HG03095 (cell line): ENCODE measurements around the gene SRC.
"Not testable (repeated sequence)": the region's sequence is repeated elsewhere in the genome, so short reads cannot be mapped to it uniquely, and the experiment has no call there.

Experiments
- ATAC-seq: cut with Tn5 transposase; IDR thresholded peaks from one replicate; pipeline ENCODE4 v1.9.1; 2021; ENCODE audit warnings: moderate library complexity; ENCODE audit not compliant: unreplicated experiment

Gene SRC

GRCh38 chr20:37362231-37362792, 16.4 kb downstream of the SRC start:
- no peak for ATAC-seq

GRCh38 chr20:37362821-37363220, 16.9 kb downstream of the SRC start:
- no peak for ATAC-seq

GRCh38 chr20:37363221-37364012, 17.5 kb downstream of the SRC start:
- ATAC-seq, result no peak

- ATAC-seq, result no peak
Observed at GRCh38 chr20:37364013-37364926, 18.3 kb downstream of the SRC start.

- no peak for ATAC-seq
Observed at GRCh38 chr20:37364927-37365272, 19.0 kb downstream of the SRC start.

GRCh38 chr20:37365760-37366638, 20.1 kb downstream of the SRC start:
- ATAC-seq, result peak; percentile 59

GRCh38 chr20:37366743-37367142, 20.8 kb downstream of the SRC start:
- peak; percentile 8 for ATAC-seq

- ATAC-seq, result no peak
Observed at GRCh38 chr20:37369846-37370245, 23.9 kb downstream of the SRC start.

- ATAC-seq, result not testable (repeated sequence)
Observed at GRCh38 chr20:37371845-37372244, 25.9 kb downstream of the SRC start.

- no peak for ATAC-seq
Observed at GRCh38 chr20:37372441-37372840, 26.5 kb downstream of the SRC start.

- no peak for ATAC-seq
Observed at GRCh38 chr20:37373020-37373598, 27.2 kb downstream of the SRC start.

GRCh38 chr20:37375227-37375626, 29.3 kb downstream of the SRC start:
- peak; percentile 47 for ATAC-seq

- ATAC-seq, result no peak
Observed at GRCh38 chr20:37376324-37376723, 30.4 kb downstream of the SRC start.

- no peak for ATAC-seq
Observed at GRCh38 chr20:37376791-37377190, 30.9 kb downstream of the SRC start.

- ATAC-seq, result no peak
Observed at GRCh38 chr20:37377346-37378081, 31.6 kb downstream of the SRC start.

GRCh38 chr20:37378420-37378784, 32.5 kb downstream of the SRC start:
- no peak for ATAC-seq

GRCh38 chr20:37378785-37379598, 33.1 kb downstream of the SRC start:
- ATAC-seq, result no peak

GRCh38 chr20:37379967-37380828, 34.3 kb downstream of the SRC start:
- no peak for ATAC-seq
